ENCODE results near the gene DCTN5.
"Not testable (repeated sequence)": the region's sequence is repeated elsewhere in the genome, so short reads cannot be mapped to it uniquely, and the experiment has no call there.

The DCTN5 gene

GRCh38 chr16:23607726-23608125 is 33.5 kb upstream of the DCTN5 start:
- no peak for DNase-seq (ENCODE audit: low read depth)
- no peak overlapping the region for H3K4me3 ChIP-seq (ENCODE audit: control insufficient read depth, low read depth, low read length)
- TF ChIP-seq CTCF (IDR thresholded peaks at IDR 0.05; ENCODE audit: control insufficient read depth, insufficient read depth, low read depth, low read length, missing control alignments) = no peak

GRCh38 chr16:23608194-23608593 is 33.1 kb upstream of the DCTN5 start:
- no peak for TF ChIP-seq CTCF (IDR thresholded peaks at IDR 0.05; ENCODE audit: control insufficient read depth, insufficient read depth, low read depth, low read length, missing control alignments)
- no peak overlapping the region for H3K4me3 ChIP-seq (ENCODE audit: control insufficient read depth, low read depth, low read length)
- DNase-seq (ENCODE audit: low read depth) = peak; percentile 7

- no peak for DNase-seq (ENCODE audit: low read depth)
- no peak overlapping the region for H3K4me3 ChIP-seq (ENCODE audit: control insufficient read depth, low read depth, low read length)
- TF ChIP-seq CTCF (IDR thresholded peaks at IDR 0.05; ENCODE audit: control insufficient read depth, insufficient read depth, low read depth, low read length, missing control alignments) = no peak
Measured at GRCh38 chr16:23609929-23610328, 31.3 kb upstream of the DCTN5 start.

- DNase-seq (ENCODE audit: low read depth) = not testable (repeated sequence)
Measured at GRCh38 chr16:23610905-23611304, 30.4 kb upstream of the DCTN5 start.

GRCh38 chr16:23611936-23612335 is 29.3 kb upstream of the DCTN5 start:
- no peak for TF ChIP-seq CTCF (IDR thresholded peaks at IDR 0.05; ENCODE audit: control insufficient read depth, insufficient read depth, low read depth, low read length, missing control alignments)
- DNase-seq (ENCODE audit: low read depth) = no peak
- no peak overlapping the region for H3K4me3 ChIP-seq (ENCODE audit: control insufficient read depth, low read depth, low read length)

More at GRCh38 chr16:23610905-23611304, 30.4 kb upstream of the DCTN5 start:
- H3K4me3 ChIP-seq (ENCODE audit: control insufficient read depth, low read depth, low read length) = not testable (repeated sequence)

- H3K4me3 ChIP-seq (ENCODE audit: control insufficient read depth, low read depth, low read length) = no peak overlapping the region
- no peak for DNase-seq (ENCODE audit: low read depth)
- TF ChIP-seq CTCF (IDR thresholded peaks at IDR 0.05; ENCODE audit: control insufficient read depth, insufficient read depth, low read depth, low read length, missing control alignments) = no peak
Measured at GRCh38 chr16:23615805-23616204, 25.5 kb upstream of the DCTN5 start.

- no peak for TF ChIP-seq CTCF (IDR thresholded peaks at IDR 0.05; ENCODE audit: control insufficient read depth, insufficient read depth, low read depth, low read length, missing control alignments)
- no peak for DNase-seq (ENCODE audit: low read depth)
- no peak overlapping the region for H3K4me3 ChIP-seq (ENCODE audit: control insufficient read depth, low read depth, low read length)
Measured at GRCh38 chr16:23624092-23624491, 17.2 kb upstream of the DCTN5 start.

Measured in AG09309 (cell line).